Breast epithelium (tissue), 3 donors: ENCODE data around the gene UNC13C.

ENCODE experiments used
- POLR2A ChIP-seq: fragments of 450-650 bp; IDR thresholded peaks from one replicate; pipeline ENCODE4 v1.6.1; 2016; ENCODE audit warnings: antibody characterized with exemption, mild to moderate bottlenecking, moderate library complexity
- TF ChIP-seq, protein P1 (sequence below), 3 donors: fragments of 450-650 bp; IDR thresholded peaks; one replicate each; pipeline ENCODE4 v1.5.1; 2016 to 2017; ENCODE audit warnings: antibody characterized with exemption in 3 of 3, mild to moderate bottlenecking in 3 of 3, moderate library complexity in 3 of 3

DNA sequence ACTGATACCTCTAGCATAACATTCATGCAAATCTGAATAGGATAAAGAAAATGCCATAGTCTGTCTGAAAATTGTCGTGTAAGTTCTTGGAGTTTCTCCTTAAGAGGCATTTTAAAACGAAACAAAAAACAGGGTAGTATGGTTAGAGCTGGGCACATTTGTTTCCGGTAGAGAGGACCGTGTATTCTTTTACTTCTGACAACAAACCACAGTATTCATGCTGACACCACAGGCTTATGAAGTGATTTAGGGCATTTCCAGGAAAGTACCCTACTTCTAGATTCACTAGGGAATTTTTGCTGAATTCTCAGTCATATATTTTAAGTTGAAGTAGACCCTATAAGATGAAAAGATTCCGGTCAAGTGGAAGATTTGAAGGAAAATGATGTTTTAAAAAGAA, 541.3 kb downstream of the UNC13C start:
- TF ChIP-seq, protein P1, sequence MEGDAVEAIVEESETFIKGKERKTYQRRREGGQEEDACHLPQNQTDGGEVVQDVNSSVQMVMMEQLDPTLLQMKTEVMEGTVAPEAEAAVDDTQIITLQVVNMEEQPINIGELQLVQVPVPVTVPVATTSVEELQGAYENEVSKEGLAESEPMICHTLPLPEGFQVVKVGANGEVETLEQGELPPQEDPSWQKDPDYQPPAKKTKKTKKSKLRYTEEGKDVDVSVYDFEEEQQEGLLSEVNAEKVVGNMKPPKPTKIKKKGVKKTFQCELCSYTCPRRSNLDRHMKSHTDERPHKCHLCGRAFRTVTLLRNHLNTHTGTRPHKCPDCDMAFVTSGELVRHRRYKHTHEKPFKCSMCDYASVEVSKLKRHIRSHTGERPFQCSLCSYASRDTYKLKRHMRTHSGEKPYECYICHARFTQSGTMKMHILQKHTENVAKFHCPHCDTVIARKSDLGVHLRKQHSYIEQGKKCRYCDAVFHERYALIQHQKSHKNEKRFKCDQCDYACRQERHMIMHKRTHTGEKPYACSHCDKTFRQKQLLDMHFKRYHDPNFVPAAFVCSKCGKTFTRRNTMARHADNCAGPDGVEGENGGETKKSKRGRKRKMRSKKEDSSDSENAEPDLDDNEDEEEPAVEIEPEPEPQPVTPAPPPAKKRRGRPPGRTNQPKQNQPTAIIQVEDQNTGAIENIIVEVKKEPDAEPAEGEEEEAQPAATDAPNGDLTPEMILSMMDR (IDR thresholded peaks at IDR 0.05), result no peak
- no peak for TF ChIP-seq POLR2A
